ENCODE measurements around the gene PET117. TPM values are rescaled to one million over a fixed set of nuclear protein-coding genes. Genes with fewer than 3 reads are reported as not detected.
"Not testable (repeated sequence)": the region's sequence is repeated elsewhere in the genome, so short reads cannot be mapped to it uniquely, and the experiment has no call there.

The PET117 gene
- total RNA-seq, 1 experiment from 2014 or later: 50.6 TPM

DNA sequence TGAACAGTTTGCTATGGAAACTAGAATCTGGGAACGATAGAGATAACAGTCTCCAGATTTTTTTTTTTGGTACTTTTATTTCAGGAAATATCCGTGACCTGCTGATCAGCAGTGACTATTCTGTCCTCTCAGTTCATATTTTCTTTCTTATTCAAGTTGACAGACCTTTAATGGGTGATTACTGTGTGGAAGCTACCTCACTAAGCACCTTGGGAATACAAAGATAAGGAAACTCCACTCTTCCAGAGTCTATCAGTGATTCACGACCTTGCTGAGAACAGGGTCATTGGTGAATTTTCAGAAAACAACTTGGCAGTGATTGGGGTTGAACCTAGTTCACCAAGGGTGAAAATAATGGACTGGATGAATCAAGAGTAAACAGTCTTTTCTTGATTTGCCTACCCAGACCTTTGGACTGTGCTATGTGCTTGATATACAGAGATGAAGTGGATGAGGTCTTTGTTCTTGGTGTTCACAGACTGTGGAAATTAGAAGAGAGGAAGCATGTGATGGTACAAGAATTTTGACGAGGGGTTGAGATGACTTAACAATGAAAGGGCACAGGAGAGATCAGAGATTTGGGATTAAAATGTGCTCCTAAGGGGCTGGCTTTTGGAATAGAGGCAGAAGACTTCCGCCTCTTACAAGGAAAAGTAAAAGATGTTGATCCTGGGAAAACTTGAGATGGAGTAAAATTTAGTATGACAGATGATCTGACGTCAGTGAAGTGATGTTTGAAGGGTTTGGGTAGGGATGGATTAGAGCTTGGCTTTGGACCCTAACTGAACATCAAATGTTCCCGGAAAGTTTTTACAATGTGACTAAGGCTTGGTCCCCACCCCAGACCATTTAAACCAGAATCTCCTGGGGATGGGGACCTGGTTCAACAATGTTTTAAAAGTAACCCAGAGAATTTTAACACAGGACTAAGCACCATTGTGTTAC, 1.2 kb downstream of the PET117 start:
- in situ Hi-C loops (cut with HindIII; ENCODE audit: low pct_unique_long_range_greater_than_20kb, low sequenced_read_pairs): no loop called here
- peak; percentile 35 for DNase-seq (ENCODE audit: low read depth, low spot score)

DNA sequence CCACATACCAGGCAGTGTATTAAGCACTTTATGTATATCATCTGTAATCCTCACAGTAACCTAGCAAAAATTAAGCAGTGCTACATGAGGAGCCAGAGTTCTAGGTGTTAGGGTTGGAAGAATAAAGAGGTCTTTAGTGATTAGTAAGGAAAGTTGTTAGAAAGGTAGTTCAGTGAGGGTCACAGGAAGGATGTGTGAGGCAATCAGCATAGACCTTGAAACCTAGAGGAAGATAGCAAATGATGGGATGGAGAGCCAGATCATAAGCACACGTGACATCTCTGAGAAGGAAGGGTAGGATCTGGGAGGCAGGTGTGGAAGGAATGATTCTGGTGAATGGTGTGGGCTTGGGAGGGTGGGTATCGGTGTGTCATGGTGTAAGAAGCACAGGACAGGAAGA, 2.2 kb downstream of the PET117 start:
- in situ Hi-C loops (cut with HindIII; ENCODE audit: low pct_unique_long_range_greater_than_20kb, low sequenced_read_pairs): no loop called here
- no peak for DNase-seq (ENCODE audit: low read depth, low spot score)

DNA sequence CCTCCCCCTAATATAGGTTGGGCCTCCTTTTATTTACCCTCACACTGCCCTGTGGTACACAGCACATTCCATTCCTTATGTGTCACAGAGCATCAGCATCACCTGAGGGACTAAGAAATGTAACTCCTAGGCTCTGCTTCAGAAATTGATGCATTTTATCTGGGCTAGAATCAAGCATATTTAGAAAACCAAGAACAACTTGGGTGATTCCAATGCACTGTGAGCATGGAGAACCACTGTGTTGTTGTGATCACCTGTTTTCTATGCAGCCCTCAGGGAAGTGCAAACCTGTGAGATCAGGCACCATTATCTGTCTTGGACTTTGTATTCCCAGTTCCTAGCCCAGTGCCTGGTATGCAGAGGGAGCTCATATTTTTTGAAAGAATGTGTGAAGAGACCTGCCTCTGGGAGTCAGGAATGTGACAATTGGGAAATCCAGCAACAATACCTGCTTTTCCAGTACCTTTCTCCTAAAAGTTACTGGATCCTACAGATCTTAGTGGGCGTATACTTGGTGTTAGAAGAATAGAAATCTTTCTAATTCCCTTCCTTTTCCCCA, 7.0 kb downstream of the PET117 start:
- no peak for DNase-seq (ENCODE audit: low read depth, low spot score)
- in situ Hi-C loops (cut with HindIII; ENCODE audit: low pct_unique_long_range_greater_than_20kb, low sequenced_read_pairs): no loop called here

DNA sequence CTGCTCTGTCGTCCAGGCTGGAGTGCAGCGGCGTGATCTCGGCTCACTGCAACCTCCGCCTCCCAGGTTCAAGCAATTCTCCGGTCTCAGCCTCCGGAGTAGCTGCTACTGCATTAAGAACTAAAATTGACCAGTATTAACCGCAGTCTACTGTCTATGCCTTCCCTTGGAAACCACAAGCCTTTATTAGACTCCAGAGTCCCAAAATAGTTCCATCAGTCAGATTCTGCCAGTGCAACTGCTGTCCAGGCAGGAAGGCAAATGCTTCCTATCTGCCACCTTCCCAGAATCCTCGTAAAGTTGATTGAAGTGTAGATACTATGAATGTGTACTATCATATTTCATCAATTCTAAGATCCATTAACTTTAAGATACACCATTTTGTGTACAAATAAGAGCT, 16.7 kb downstream of the PET117 start:
- DNase-seq (ENCODE audit: low read depth, low spot score): no peak
- in situ Hi-C loops (cut with HindIII; ENCODE audit: low pct_unique_long_range_greater_than_20kb, low sequenced_read_pairs): no loop called here

DNA sequence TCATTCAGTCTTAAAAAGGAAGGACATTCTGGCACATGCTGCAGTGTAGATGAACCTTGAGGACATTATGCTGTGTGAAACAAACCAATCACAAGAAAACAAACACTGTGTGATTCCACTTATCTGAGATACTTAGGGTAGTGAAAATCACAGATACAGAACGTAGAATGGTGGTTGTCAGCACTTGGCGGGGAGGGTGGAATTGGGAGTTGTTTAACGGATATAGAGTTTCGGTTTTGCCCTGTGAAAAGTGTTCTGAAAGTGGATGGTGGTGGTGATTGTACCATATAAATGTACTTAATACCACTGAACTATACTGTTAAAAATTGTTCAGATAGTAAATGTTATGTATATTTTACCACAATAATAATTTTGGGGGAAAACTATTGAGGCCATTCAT, 18.4 kb downstream of the PET117 start:
- in situ Hi-C loops (cut with HindIII; ENCODE audit: low pct_unique_long_range_greater_than_20kb, low sequenced_read_pairs): no loop called here

DNA sequence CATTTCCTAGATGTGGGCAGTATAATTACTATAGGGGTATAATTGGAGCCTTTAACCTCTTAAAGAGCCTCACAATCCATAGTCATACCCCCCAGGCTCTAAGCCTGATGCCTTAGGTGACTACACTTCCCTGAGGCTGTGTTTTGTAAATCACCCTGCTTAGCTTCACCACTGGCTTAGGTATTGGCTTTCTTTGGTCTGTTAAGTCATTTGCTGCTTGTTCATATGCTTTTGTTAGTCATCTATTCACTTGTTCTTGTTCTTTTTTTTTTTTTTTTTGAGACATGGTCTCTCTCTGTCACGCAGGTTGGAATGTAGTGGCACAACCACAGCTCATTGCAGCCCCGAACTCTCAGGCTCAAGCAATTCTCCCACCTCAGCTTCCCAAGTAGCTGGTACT, 26.7 kb downstream of the PET117 start:
- no peak for DNase-seq (ENCODE audit: low read depth, low spot score)

More for the DNA sequence above, 18.4 kb downstream of the PET117 start:
- no peak for DNase-seq (ENCODE audit: low read depth, low spot score)

DNA sequence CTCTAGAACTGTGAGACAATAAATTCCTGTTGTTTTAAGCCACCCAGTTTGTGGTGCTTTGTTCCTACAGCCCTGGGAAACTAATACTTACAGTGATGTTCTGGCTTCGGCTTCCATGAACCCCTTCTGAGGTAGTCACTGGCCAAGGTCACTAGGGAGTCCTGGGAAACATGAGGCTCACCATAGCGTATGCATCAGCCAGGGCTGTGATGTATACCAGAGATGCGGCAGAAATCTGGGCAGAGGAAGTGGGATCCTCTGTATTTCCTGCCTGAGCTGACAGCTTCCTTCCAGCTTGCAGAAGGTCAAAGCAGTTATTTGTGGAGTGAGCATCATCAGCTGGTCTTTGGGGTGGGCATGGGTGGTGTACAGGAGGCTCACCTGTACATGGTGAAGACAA, 27.9 kb downstream of the PET117 start:
- in situ Hi-C loops (cut with HindIII; ENCODE audit: low pct_unique_long_range_greater_than_20kb, low sequenced_read_pairs): no loop called here
- DNase-seq (ENCODE audit: low read depth, low spot score): no peak

More for the DNA sequence above, 26.7 kb downstream of the PET117 start:
- in situ Hi-C loops (cut with HindIII; ENCODE audit: low pct_unique_long_range_greater_than_20kb, low sequenced_read_pairs): no loop called here

DNA sequence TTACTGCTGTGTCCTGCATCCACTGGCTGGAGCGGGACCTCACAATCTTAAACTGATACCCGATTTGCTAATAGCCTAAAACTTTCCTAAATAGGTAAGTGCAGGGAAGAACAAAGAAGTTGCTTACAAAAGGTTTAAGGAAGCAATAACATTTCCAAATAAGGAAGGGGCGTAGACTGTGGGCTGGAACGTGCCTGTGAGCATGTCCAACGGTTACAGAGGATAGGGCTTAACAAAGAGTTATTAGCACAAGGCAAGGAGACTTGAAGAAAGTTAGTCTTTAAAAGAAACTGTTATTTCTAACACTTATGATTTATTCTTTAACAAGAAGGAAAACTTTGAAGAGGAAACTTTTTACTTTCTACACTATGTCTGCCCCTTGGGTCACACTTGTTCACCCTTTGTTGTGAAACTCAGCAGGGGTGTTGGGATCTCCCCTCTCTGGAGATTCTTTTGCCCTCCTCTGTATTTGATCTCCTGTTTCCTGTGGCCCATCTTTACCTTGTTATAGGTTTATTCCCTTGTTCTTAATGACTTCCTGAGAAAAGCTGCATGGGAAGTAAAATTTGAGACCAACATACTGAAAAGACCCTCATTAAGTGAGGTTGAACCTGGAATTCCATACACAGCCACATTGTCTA, 28.7 kb downstream of the PET117 start:
- in situ Hi-C loops (cut with HindIII; ENCODE audit: low pct_unique_long_range_greater_than_20kb, low sequenced_read_pairs): no loop called here
- DNase-seq (ENCODE audit: low read depth, low spot score): no peak

DNA sequence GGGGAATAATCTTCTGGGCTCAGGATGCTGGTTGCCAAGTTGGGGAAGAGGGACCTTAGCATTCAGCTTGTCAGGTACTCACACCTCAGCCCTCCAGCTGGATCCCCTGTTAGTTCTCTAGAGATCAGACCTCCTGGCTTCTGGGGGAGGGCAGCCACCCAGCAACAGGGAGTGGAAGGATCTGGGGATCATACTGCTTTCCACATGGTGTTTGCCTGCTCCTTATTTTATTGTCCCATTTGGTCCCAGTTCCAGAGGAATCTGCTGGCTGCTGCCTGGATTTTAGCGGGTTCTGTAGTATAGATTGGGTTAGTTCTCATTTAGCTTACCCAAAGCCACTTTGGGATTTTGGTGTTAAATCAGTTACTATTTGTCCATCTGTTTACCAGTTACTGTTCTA, 29.3 kb downstream of the PET117 start:
- DNase-seq (ENCODE audit: low read depth, low spot score): no peak
- in situ Hi-C loops (cut with HindIII; ENCODE audit: low pct_unique_long_range_greater_than_20kb, low sequenced_read_pairs): no loop called here

DNA sequence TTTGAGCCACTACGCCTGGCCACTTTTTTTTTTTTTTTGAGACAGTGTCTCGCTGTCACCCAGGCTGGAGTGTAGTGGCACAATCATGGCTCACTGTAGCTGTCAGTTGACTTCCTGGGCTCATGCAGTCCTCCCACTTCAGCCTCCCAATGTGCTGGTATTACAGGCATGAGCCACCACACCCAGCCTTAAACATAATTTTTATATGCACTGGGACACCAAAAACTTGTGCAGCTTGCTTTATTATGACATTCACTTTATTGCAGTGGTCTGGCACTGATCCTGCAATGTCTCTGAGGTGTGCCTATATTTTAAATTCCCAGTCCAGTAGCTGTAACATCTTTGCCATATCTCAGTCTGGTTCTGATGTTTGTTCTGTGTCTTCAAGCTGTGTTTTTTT, 34.7 kb downstream of the PET117 start:
- no peak for DNase-seq (ENCODE audit: low read depth, low spot score)
- in situ Hi-C loops (cut with HindIII; ENCODE audit: low pct_unique_long_range_greater_than_20kb, low sequenced_read_pairs): no loop called here

DNA sequence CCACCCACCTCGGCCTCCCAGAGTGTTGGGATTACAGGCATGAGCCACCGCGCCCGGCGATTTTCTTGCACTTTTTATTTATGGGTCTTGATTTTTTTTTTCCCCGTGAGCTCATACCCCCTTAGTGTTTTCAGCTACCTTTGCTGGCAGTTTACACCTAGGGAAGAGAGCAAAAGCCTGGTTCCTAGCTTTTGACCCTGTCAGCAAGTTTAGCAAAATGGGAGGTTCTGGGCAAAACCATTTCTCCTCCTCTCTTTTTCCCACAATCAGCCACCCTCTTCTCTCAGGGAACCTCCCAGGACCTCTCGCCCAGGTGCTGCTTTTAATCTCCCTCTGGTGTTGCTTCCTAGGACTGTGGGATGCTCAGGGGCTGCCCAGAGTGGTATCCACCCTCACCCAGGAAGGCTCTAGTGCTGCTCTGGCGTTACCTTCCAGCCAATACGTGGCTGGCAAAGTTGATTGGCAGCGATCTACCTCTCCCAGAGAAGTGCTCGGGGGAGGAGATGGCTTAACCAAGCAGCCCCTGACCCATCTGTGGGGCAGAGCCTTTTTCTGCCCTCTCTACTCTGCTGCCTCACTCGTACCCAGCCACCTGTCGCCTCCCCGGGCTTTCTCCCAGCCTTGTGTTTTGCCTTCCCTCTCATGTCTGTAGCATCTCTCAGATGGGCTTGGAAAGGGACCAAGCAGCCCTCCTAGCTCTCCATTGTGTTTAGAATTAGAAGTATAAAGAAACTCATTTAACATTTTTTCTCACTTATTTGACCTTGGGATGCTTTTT, 37.4 kb downstream of the PET117 start:
- in situ Hi-C loops (cut with HindIII; ENCODE audit: low pct_unique_long_range_greater_than_20kb, low sequenced_read_pairs): no loop called here
- no peak for DNase-seq (ENCODE audit: low read depth, low spot score)

DNA sequence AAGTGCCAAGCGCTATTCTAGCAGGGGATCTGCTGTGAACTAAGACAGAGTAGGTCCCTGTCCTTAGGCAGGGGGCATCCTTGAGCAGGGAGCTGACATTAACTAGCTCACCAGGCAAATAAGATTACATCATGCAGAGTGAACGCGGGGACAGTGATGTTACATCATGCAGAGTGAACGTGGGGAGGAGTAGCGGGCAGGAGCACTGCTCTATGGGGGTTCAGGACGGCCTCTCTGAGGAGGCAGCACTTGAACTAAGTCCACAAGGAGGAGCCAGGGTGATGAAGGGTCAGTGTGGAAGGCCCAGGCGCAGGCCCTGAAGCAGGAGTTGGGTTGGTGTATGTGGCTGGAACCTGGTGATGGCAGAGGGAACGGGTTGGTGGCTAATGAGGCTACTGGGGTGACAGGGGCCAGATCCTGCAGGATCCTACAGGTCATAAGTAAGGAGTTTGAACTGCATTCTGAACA, 38.7 kb downstream of the PET117 start:
- in situ Hi-C loops (cut with HindIII; ENCODE audit: low pct_unique_long_range_greater_than_20kb, low sequenced_read_pairs): no loop called here
- DNase-seq (ENCODE audit: low read depth, low spot score): no peak

DNA sequence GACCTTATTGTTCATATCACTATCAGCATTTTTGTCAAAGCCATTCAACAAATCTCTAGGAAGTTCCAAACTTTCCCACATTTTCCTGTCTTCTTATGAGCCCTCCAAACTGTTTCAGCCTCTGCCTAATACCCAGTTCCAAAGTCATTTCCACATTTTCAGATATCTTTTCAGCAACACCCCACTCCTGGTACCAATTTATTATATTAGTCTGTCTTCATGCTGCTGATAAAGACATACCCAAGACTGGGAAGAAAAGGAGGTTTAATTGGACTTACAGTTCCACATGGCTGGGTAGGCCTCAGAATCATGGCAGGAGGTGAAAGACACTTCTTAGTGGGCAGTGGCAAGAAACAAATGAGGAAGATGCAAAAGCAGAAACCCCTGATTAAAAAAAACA, 42.7 kb downstream of the PET117 start:
- in situ Hi-C loops (cut with HindIII; ENCODE audit: low pct_unique_long_range_greater_than_20kb, low sequenced_read_pairs); DNase-seq (ENCODE audit: low read depth, low spot score): not testable (repeated sequence)

DNA sequence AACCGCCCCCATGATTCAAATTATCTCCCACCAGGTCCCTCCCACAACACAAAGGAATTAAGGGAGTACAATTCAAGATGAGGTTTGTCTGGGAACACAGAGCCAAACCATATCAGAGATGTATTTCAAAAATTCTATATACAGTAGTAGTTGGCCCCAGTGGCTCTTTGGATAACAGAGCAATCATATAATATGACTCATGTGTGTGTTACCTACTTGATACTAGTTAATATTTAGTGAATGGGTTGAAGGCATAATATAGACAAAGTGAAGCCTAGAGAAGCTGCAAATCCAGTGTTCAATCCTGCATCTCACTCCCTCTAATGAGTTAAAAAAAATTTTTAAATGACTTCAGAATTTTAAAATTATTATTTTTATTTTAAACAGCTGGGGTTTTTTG, 43.2 kb downstream of the PET117 start:
- no peak for DNase-seq (ENCODE audit: low read depth, low spot score)
- in situ Hi-C loops (cut with HindIII; ENCODE audit: low pct_unique_long_range_greater_than_20kb, low sequenced_read_pairs): no loop called here

DNA sequence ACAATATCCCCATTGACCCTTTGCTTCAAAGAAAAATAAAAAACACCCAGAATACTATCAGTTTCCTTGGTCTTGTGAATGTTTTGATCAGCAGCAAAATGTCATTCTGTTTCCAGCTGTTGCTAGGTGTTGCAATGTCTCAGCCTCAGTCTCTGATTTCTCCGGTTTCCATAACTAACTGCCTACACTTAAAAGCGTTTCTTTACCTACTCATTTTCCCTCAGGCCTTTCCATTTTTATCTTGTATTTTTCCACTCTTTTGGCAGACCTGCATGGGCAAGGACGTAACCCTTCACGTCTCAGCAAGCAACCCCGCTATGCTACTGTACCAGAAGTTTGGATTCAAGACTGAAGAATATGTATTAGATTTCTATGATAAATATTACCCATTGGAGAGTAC, 49.4 kb downstream of the PET117 start:
- in situ Hi-C loops (cut with HindIII; ENCODE audit: low pct_unique_long_range_greater_than_20kb, low sequenced_read_pairs): no loop called here
- no peak for DNase-seq (ENCODE audit: low read depth, low spot score)

DNA sequence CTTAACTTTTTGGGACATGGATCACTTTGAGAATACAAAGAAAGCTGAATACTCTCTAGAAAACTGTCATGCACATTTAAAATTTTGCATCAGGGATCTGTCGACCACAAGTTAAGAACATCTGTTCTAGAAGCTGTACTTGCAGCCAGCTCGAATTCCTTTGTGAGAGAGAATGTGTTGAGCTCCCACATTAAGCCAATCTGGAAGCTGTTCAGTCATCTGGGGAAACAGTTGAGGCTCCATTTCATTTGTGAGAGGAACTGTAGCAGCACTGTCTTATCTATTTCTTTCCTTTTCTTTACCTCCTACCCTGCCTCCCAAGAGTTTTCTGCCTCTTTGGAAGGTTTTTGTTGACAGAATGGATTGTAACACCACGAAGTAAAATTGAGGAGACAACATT, 50.8 kb downstream of the PET117 start:
- in situ Hi-C loops (cut with HindIII; ENCODE audit: low pct_unique_long_range_greater_than_20kb, low sequenced_read_pairs): no loop called here

DNA sequence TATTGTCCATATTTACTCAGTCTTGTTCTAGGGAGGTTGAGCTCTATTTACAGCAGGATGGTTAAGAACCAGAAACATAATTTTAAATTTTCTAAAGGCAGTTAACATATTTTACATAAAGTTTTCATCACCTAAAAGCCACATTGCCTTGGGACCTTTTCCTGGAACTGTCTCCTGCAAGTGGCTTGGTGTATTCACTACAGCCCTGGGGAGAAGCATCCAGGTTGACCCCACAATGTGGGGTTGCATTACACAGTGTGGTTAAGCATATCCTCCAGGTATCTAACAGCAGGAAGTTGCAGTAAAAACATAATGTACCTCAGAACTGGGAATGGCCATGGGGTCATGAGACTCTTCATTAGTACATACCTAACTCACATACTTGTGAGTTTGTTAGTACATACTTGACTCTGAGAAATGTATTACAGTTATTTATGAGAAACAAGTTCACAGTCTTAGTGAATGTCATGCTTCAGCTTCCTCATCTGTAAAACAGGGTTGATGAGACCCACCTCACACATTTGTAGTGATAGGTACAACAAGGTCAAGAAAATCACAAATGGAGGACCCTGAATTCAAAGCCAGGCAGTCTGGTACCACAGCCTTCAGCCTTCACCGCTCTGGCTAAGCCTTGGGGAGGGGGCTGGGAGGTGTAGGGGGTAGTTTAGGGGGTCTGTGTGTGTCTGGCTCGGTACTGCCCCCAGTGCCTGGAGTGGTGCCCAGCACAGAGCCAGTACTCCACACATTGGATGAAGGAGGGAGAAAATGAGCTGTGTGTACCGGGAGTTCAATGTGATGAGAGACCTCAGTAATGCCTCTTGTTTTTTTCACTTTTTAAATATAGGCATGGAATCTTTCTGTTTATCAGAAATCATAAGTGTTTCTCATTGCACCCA, 52.9 kb downstream of the PET117 start:
- in situ Hi-C loops (cut with HindIII; ENCODE audit: low pct_unique_long_range_greater_than_20kb, low sequenced_read_pairs): no loop called here
- DNase-seq (ENCODE audit: low read depth, low spot score): no peak

More for the DNA sequence above, 50.8 kb downstream of the PET117 start:
- no peak for DNase-seq (ENCODE audit: low read depth, low spot score)
